A549 (cell line): Measurements from ENCODE around the gene DHRS12. TPM values are rescaled to one million over a fixed set of nuclear protein-coding genes. Genes with fewer than 3 reads are reported as not detected.

ENCODE experiments used
- ATAC-seq, 2 experiments: fragments of 200-7000 bp in 1 of 2; fragments of >200 bp in 1 of 2; cut with Nextera tagmentation in 1 of 2; cut with Tn5 transposase in 1 of 2; 3 replicates each; pipeline versions ENCODE4 v1.8.0 to v1.9.1; 2018 to 2020; ENCODE audit warnings: mild to moderate bottlenecking in 1 of 2, moderate library complexity in 1 of 2
- CTCF ChIA-PET: fragments of 300-600 bp; sonication (Branson Sonifier 250); formaldehyde crosslinking; extraction: SDS; loops from one replicate; lab custom pipeline; 2021; ENCODE audit warnings: antibody characterized with exemption, inconsistent platforms; lab: Yijun Ruan, JAX
- POLR2A ChIA-PET: fragments of 350-600 bp; formaldehyde crosslinking; extraction: SDS; loops from one replicate; lab custom pipeline; 2021; ENCODE audit warnings: antibody characterized with exemption, inconsistent platforms; lab: Yijun Ruan, JAX
- DNase-seq, 2 experiments: peaks; one replicate each; pipeline versions ENCODE4 v3.0.0 to v3.0.0-alpha.2; 2011 to 2016; ENCODE audit warnings: low read depth in 1 of 2, low spot score in 1 of 2
- FAIRE-seq: peaks from 2 replicates; lab custom pipeline; 2011; peaks lifted over from hg19 to GRCh38; lab: Jason Lieb, UNC
- H3K27ac ChIP-seq, 2 experiments: fragments of >200 bp; sonication (Bioruptor Twin); formaldehyde crosslinking; 3 replicates each; pipeline ENCODE4 v1.5.1; 2016 to 2017
- H3K4me1 ChIP-seq: fragments of >200 bp; sonication (Bioruptor Twin); formaldehyde crosslinking; 3 replicates; pipeline ENCODE4 v1.6.1; 2016
- H3K4me2 ChIP-seq: fragments of >200 bp; sonication (Bioruptor Twin); formaldehyde crosslinking; 3 replicates; pipeline ENCODE4 v1.6.1; 2016
- H3K4me3 ChIP-seq: fragments of >200 bp; sonication (Bioruptor Twin); formaldehyde crosslinking; 3 replicates; pipeline ENCODE4 v1.5.1; 2016
- H3K9me3 ChIP-seq: fragments of >200 bp; sonication (Bioruptor Twin); formaldehyde crosslinking; 3 replicates; pipeline ENCODE4 v1.6.1; 2016
- CBX2 ChIP-seq: fragments of 200-600 bp; sonication (generic); IDR thresholded peaks from 2 replicates; pipeline ENCODE4 v1.6.1; 2016; ENCODE audit warnings: low read depth, mild to moderate bottlenecking, borderline replicate concordance
- CHD2 ChIP-seq: fragments of 150-350 bp; IDR thresholded peaks from 2 replicates; pipeline ENCODE4 v1.6.1; 2014; ENCODE audit warnings: low read length; ENCODE audit not compliant: partially characterized antibody
- EHF ChIP-seq: fragments of 250-450 bp; sonication (Bioruptor Pico); IDR thresholded peaks from 2 replicates; pipeline ENCODE4 v1.5.0; 2020; ENCODE audit warnings: mild to moderate bottlenecking
- ESRRA ChIP-seq: fragments of 150-350 bp; IDR thresholded peaks from 2 replicates; pipeline ENCODE4 v1.6.1; 2014; ENCODE audit warnings: mild to moderate bottlenecking, low read length, borderline replicate concordance
- HEYL ChIP-seq: fragments of 250-450 bp; sonication (Bioruptor Pico); IDR thresholded peaks from 2 replicates; pipeline ENCODE4 v1.8.0; 2021; ENCODE audit warnings: mild to moderate bottlenecking, moderate library complexity
- HOXB5 ChIP-seq: fragments of 250-450 bp; sonication (Bioruptor Pico); IDR thresholded peaks from 2 replicates; pipeline ENCODE4 v1.5.0; 2020; ENCODE audit warnings: mild to moderate bottlenecking, moderate library complexity
- JUN ChIP-seq, 2 experiments: fragments of >200 bp; sonication (Bioruptor Twin); formaldehyde crosslinking; IDR thresholded peaks; 2 replicates in 1 of 2; 3 replicates in 1 of 2; pipeline ENCODE4 v1.6.1; 2016 to 2017
- KDM5A ChIP-seq: fragments of 200-600 bp; sonication (generic); IDR thresholded peaks from 2 replicates; pipeline ENCODE4 v1.6.1; 2016; ENCODE audit warnings: antibody characterized with exemption, mild to moderate bottlenecking
- MAFK ChIP-seq: fragments of 450-650 bp; IDR thresholded peaks from 2 replicates; pipeline ENCODE4 v1.6.1; 2014; ENCODE audit not compliant: partially characterized antibody
- NPAS2 ChIP-seq: fragments of 250-450 bp; sonication (Bioruptor Pico); IDR thresholded peaks from 2 replicates; pipeline ENCODE4 v1.8.0; 2022; ENCODE audit warnings: mild to moderate bottlenecking, moderate library complexity, borderline replicate concordance
- PHF8 ChIP-seq: fragments of 200-600 bp; sonication (generic); IDR thresholded peaks from 2 replicates; pipeline ENCODE4 v1.6.1; 2016; ENCODE audit warnings: low read depth, mild to moderate bottlenecking, antibody characterized with exemption, moderate library complexity, borderline replicate concordance
- POLR2A ChIP-seq: IDR thresholded peaks from 2 replicates; pipeline ENCODE4 v1.6.1; 2012; ENCODE audit warnings: mild to moderate bottlenecking, low read length
- RARB ChIP-seq: fragments of 250-450 bp; sonication (Bioruptor Pico); IDR thresholded peaks from 2 replicates; pipeline ENCODE4 v1.8.0; 2021; ENCODE audit warnings: mild to moderate bottlenecking, moderate library complexity
- RFX5 ChIP-seq: fragments of 450-650 bp; IDR thresholded peaks from 2 replicates; pipeline ENCODE4 v1.7.1; 2014; ENCODE audit warnings: antibody characterized with exemption, mild to moderate bottlenecking, moderate library complexity
- SREBF2 ChIP-seq: fragments of 450-650 bp; IDR thresholded peaks from 2 replicates; pipeline ENCODE4 v1.6.1; 2014; ENCODE audit warnings: mild to moderate bottlenecking, moderate library complexity
- TFCP2L1 ChIP-seq: fragments of 250-450 bp; sonication (Bioruptor Pico); IDR thresholded peaks from 2 replicates; pipeline ENCODE4 v1.5.0; 2021; ENCODE audit warnings: mild to moderate bottlenecking
- USF2 ChIP-seq: fragments of 450-650 bp; IDR thresholded peaks from 2 replicates; pipeline ENCODE4 v1.6.1; 2014; ENCODE audit warnings: antibody characterized with exemption
- ZNF302 ChIP-seq: fragments of 250-450 bp; sonication (Bioruptor Pico); IDR thresholded peaks from 2 replicates; pipeline ENCODE4 v1.9.0; 2021; ENCODE audit warnings: inconsistent platforms, mild to moderate bottlenecking, moderate library complexity
- WGBS: methylation state at CpG from one replicate; pipeline ENCODE4 v1.1.6; 2017; ENCODE audit errors: missing lambda C conversion rate; 5-methylcytosine and 5-hydroxymethylcytosine counted together
- polyA plus RNA-seq, 4 experiments: library from polyadenylated mRNA; depleted of rRNA in 3 of 4; stranded (reverse); fragments of >200 nt; fragmentation: RNase III in 1 of 4; extraction: RNeasy Plus Mini Kit Qiagen cat#74134 plus additional on column Dnase treatment in 1 of 4; gene quantifications; 2 replicates in 3 of 4; 3 replicates in 1 of 4; pipeline ENCODE4 v1.2.3, GENCODE V29; 2011 to 2017
- TF ChIP-seq, protein P1 (sequence below): fragments of 250-450 bp; sonication (Bioruptor Pico); IDR thresholded peaks from 2 replicates; pipeline ENCODE4 v1.5.0; 2020; ENCODE audit warnings: low read depth, mild to moderate bottlenecking, moderate library complexity

DHRS12 gene
- polyA plus RNA-seq, 2 of the 4 experiments (the other 2 are of a cell fraction): 4.2 to 7.5 TPM

DNA sequence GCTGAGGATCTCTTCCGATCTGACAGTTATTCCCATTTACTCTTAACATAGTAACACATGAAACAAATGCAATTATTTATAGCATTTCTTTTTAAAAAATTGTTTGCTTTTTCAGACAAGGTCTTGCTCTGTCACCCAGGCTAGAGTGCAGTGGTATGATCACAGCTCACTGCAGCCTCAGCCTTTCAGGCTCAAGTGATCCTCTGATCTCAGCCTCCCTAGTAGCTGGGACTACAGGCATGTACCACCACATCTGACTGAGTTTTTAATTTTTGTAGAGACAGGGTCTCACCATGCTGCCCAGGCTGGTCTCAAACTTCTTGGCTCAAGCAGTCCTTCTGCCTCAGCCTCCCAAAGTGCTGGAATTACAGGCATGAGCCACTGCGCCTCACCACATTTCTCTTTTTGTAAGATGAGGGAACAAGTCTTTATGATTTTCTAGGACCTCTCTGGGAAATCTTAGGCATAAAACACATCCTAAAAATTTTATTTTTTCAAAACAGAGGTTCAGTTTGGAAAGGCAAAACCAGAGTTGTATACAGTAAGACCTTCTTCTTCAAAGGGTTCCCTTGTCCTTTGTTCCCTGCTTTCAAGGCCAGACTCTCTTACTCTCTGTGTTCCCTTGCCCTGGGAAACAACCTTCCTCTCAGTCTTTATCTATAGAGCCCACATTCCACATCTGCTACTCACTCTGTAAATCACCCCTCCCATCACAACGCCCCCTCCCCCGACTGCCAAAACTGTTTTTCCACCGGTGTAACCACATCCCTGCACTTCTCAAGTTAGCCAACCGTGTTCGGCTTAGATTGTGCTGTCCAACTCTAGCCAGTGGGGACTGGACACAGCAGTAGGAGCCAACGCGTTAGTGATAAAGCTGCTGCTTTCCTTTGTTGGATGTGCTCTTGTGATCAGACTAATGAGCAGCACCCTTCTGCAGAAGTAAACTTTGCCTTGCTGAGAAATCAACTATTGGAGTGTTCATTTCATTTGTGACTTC is 56.2 kb downstream of the DHRS12 start (continued):
- TF ChIP-seq SREBF2: no peak
- TF ChIP-seq CBX2: no peak
- TF ChIP-seq ZNF302 (CRISPR knock-in tag): no peak

DNA sequence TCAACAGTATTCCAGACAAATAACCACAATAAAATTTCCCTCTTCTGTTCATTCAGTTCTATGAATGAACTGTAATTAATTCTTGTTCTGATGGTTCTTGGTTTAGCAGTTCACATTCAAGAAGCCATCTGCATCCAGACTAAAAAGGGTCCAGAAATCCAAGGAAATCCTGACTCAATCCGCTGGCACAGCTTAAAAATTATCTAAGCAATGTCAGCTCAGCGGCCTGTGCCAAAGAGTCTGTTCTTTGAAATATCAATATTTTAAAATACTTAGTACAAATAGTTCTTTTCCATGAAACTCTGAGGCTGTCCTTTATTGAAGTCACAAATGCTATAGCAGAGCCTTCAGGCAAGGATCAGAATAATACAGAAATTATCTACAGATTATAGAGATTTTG is 57.2 kb downstream of the DHRS12 start:
- POLR2A ChIA-PET: no interaction called here
- no peak for FAIRE-seq
- H3K4me3 ChIP-seq: no peak overlapping the region
- H3K4me2 ChIP-seq: no peak overlapping the region
- WGBS: 94% methylated on average over 2 of the region's 2 CpGs
- CTCF ChIA-PET: interaction anchor here (2.2 kb wide), 1 partner anchor 51 kb away, joined by 4 read pairs; no protein-coding TSS in a partner anchor
- no peak for TF ChIP-seq TFCP2L1
- TF ChIP-seq, all 56 proteins: peak for 0
- DNase-seq: no peak
- H3K4me1 ChIP-seq: no peaks in the 10 kb centered on the region
- peaks cover 9% of the 10 kb centered on the region for H3K9me3 ChIP-seq
- ATAC-seq: no peak
- H3K27ac ChIP-seq: no peak overlapping the region

- POLR2A ChIA-PET: no interaction called here
Measured at GRCh38 chr13:51745243-51745642, 58.7 kb downstream of the DHRS12 start.

DNA sequence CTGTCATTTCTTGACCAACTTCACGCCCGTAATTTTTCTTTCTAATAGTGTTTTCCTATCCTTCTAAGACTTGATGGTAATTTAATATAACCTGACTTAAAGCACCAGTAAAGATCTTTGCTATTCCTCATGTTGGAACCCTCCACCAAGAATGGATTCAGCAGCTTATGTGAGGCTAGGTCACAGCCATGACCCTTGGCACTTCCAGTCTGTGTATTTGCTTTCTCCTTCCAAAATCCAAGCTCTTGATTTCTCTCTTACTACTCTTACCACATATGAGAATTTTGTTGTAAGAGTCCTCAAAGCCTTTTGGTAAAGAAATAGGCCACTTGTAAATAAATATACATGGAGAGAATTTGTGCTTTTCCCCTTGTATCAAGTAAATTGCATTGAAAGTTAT is 61.4 kb downstream of the DHRS12 start:
- Histone ChIP-seq H3K4me1 (no peaks in the 10 kb centered on the region), H3K4me3 (no peak overlapping the region), H3K9me3 (no peaks in the 10 kb centered on the region; the same call in 2 of the 3 replicates), H3K27ac (no peak overlapping the region)
- WGBS: 95% methylated on average over 2 of the region's 2 CpGs
- ATAC-seq: no peak
- no peak for TF ChIP-seq JUN (IDR thresholded peaks at IDR 0.05)
- no peak for TF ChIP-seq HOXB5 (CRISPR knock-in tag)
- no peak for TF ChIP-seq PHF8
- no peak for TF ChIP-seq POLR2A
- TF ChIP-seq CBX2: no peak
- TF ChIP-seq RARB (CRISPR knock-in tag): no peak
- no peak for TF ChIP-seq CHD2
- no peak for TF ChIP-seq EHF (CRISPR knock-in tag)
- TF ChIP-seq, protein P1, sequence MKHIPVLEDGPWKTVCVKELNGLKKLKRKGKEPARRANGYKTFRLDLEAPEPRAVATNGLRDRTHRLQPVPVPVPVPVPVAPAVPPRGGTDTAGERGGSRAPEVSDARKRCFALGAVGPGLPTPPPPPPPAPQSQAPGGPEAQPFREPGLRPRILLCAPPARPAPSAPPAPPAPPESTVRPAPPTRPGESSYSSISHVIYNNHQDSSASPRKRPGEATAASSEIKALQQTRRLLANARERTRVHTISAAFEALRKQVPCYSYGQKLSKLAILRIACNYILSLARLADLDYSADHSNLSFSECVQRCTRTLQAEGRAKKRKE (CRISPR knock-in tag): no peak
- TF ChIP-seq MAFK: no peak
- TF ChIP-seq, all 56 proteins: peak for 0
- DNase-seq (no peak), FAIRE-seq (no peak)
- H3K4me2 ChIP-seq: no peak overlapping the region
- CTCF ChIA-PET: interaction anchor here (1.9 kb wide), 1 partner anchor 456 kb away, joined by 6 read pairs; no protein-coding TSS in a partner anchor
- POLR2A ChIA-PET: interaction anchor here (0.6 kb wide), 1 partner anchor 15 kb away, joined by 4 read pairs; no protein-coding TSS in a partner anchor

More at GRCh38 chr13:51745243-51745642, 58.7 kb downstream of the DHRS12 start:
- WGBS: 94% methylated on average over 2 of the region's 2 CpGs
- CTCF ChIA-PET: interaction anchor here (2.2 kb wide), 1 partner anchor 52 kb away, joined by 4 read pairs; no protein-coding TSS in a partner anchor
- no peak overlapping the region for H3K4me3 ChIP-seq
- FAIRE-seq (no peak), ATAC-seq (no peak), DNase-seq (no peak)
- no peaks in the 10 kb centered on the region for H3K4me1 ChIP-seq
- no peak overlapping the region for H3K4me2 ChIP-seq
- H3K27ac ChIP-seq: no peak overlapping the region
- H3K9me3 ChIP-seq: peaks cover 9% of the 10 kb centered on the region
- no peak for TF ChIP-seq ESRRA
- TF ChIP-seq CHD2: no peak
- no peak for TF ChIP-seq HEYL
- no peak for TF ChIP-seq POLR2A
- TF ChIP-seq USF2: no peak
- no peak for TF ChIP-seq RARB (CRISPR knock-in tag)
- TF ChIP-seq KDM5A: no peak
- TF ChIP-seq NPAS2 (CRISPR knock-in tag): no peak
- no peak for TF ChIP-seq RFX5
